OCI-LY3 (cell line): ENCODE measurements around the gene CEBPE.

ENCODE experiments used
- H2AFZ ChIP-seq: fragments of 200-600, 300-600 bp; shearing (Covaris generic); 2 replicates; pipeline ENCODE4 v1.6.0; 2014; ENCODE audit warnings: antibody characterized with exemption, low read depth, low read length
- H3K27ac ChIP-seq: fragments of 200-600, 300-600 bp; sonication (generic); 2 replicates; pipeline ENCODE4 v1.5.1; 2014; ENCODE audit warnings: mild to moderate bottlenecking, low read length, moderate library complexity, mixed read lengths
- H3K27me3 ChIP-seq: fragments of 200-600, 300-600 bp; sonication (generic); 2 replicates; pipeline ENCODE4 v1.6.1; 2014; ENCODE audit warnings: low read depth, low read length, mixed read lengths
- H3K36me3 ChIP-seq: fragments of 200-600, 300-600 bp; sonication (generic); replicated peaks from 2 replicates; pipeline ENCODE3; 2014; ENCODE audit warnings: low read depth, low read length, mixed read lengths
- H3K4me1 ChIP-seq: fragments of 300-600, 200-600 bp; sonication (generic); 2 replicates; pipeline ENCODE4 v1.6.1; 2014; ENCODE audit warnings: low read length, mixed read lengths
- H3K4me2 ChIP-seq: fragments of 200-600, 300-600 bp; sonication (generic); 2 replicates; pipeline ENCODE4 v1.6.1; 2014; ENCODE audit warnings: low read length, mixed read lengths
- H3K4me3 ChIP-seq: fragments of 300-600, 200-600 bp; sonication (generic); 2 replicates; pipeline ENCODE4 v1.5.1; 2014; ENCODE audit warnings: antibody characterized with exemption, mild to moderate bottlenecking, low read length, moderate library complexity
- H3K79me2 ChIP-seq: fragments of 300-600, 200-600 bp; shearing (Covaris generic); 2 replicates; pipeline ENCODE4 v1.6.1; 2014; ENCODE audit warnings: mild to moderate bottlenecking, low read length, mixed read lengths
- H3K9ac ChIP-seq: fragments of 300-600, 200-600 bp; shearing (Covaris generic); 2 replicates; pipeline ENCODE4 v1.6.0; 2014; ENCODE audit warnings: mild to moderate bottlenecking, low read length, moderate library complexity
- H3K9me3 ChIP-seq: fragments of 200-600, 300-600 bp; shearing (Covaris generic); 2 replicates; pipeline ENCODE4 v1.6.1; 2014; ENCODE audit warnings: low read length, mixed read lengths; ENCODE audit not compliant: insufficient read depth
- H4K20me1 ChIP-seq: fragments of 200-600, 300-600 bp; sonication (generic); 2 replicates; pipeline ENCODE4 v1.6.1; 2016; ENCODE audit warnings: low read length, mixed read lengths; ENCODE audit not compliant: insufficient read depth
- EZH2phosphoT487 ChIP-seq: fragments of 200-600 bp; shearing (Covaris generic); IDR thresholded peaks from 2 replicates; pipeline ENCODE4 v1.6.1; 2018; ENCODE audit warnings: antibody characterized with exemption, mixed run types, low read depth
- TF ChIP-seq, protein P1 (sequence below): fragments of 200-600, 300-600 bp; sonication (generic); IDR thresholded peaks from 2 replicates; pipeline ENCODE4 v1.5.1; 2014; ENCODE audit warnings: antibody characterized with exemption, low read length, low read depth

The CEBPE gene

DNA sequence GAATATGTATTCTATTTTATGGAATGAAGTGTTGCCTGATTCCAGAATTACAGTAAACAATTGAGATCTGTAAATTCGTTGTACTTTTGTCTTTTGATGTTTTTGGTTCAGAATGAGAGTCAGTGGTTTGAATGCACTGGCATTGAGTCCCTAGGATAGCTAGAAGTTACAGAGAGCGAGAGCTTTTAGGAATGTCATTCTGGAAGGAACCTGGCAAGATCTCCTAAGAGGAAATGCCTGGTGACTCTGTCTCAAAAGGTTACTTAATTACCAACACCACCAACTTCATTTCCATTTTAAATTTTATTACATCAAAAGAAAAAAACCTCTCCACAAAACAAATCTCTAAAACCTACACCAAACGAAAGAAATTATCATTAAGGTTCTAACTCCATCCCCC lies 6.0 kb upstream of the CEBPE start:
- no peaks in the 10 kb centered on the region for H4K20me1 ChIP-seq
- peaks cover 26% of the 10 kb centered on the region for H3K4me1 ChIP-seq
- H3K4me3 ChIP-seq, result no peak overlapping the region
- H3K4me2 ChIP-seq, result no peak overlapping the region
- no peaks in the 10 kb centered on the region for H3K36me3 ChIP-seq
- TF ChIP-seq, protein P1, sequence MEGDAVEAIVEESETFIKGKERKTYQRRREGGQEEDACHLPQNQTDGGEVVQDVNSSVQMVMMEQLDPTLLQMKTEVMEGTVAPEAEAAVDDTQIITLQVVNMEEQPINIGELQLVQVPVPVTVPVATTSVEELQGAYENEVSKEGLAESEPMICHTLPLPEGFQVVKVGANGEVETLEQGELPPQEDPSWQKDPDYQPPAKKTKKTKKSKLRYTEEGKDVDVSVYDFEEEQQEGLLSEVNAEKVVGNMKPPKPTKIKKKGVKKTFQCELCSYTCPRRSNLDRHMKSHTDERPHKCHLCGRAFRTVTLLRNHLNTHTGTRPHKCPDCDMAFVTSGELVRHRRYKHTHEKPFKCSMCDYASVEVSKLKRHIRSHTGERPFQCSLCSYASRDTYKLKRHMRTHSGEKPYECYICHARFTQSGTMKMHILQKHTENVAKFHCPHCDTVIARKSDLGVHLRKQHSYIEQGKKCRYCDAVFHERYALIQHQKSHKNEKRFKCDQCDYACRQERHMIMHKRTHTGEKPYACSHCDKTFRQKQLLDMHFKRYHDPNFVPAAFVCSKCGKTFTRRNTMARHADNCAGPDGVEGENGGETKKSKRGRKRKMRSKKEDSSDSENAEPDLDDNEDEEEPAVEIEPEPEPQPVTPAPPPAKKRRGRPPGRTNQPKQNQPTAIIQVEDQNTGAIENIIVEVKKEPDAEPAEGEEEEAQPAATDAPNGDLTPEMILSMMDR, result no peak
- no peak for TF ChIP-seq EZH2phosphoT487
- H3K9ac ChIP-seq, result no peak overlapping the region
- no peak overlapping the region for H3K27ac ChIP-seq
- H3K79me2 ChIP-seq, result no peaks in the 10 kb centered on the region
- H2AFZ ChIP-seq, result no peak overlapping the region
- peaks cover 8% of the 10 kb centered on the region; the same call in 1 of the 2 replicates for H3K27me3 ChIP-seq
- no peaks in the 10 kb centered on the region for H3K9me3 ChIP-seq

DNA sequence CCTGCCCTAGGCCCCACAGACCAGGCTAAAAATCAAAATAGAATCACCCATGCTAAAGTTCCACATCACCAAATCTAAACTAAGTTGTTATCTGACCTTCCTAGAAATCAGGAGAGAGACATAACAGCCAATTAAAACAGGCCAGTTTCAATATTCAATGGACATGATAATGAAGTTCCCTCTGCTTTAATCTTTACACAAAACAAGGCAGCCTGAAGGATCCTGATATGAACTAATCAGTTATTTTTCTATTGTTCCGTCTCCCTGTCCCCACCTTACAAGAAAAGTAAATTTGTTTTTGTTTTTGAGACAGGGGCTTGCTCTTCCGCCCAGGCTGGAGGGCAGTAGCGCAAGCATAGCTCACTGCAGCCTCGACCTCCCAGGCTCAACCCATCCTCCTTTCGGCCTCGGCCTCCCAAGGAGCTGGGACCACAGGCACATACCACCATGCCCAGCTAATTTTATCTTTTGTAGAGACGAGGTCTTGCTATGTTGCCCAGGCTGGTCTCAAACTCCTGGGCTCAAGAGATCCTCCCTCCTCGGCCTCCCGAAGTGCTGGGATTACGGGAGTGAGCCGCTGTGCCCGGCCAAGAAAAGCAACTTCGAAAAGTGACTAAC lies 5.4 kb upstream of the CEBPE start:
- H2AFZ ChIP-seq, result no peak overlapping the region
- TF ChIP-seq EZH2phosphoT487, result no peak
- TF ChIP-seq, protein P1, result no peak
- no peaks in the 10 kb centered on the region for H3K9me3 ChIP-seq

DNA sequence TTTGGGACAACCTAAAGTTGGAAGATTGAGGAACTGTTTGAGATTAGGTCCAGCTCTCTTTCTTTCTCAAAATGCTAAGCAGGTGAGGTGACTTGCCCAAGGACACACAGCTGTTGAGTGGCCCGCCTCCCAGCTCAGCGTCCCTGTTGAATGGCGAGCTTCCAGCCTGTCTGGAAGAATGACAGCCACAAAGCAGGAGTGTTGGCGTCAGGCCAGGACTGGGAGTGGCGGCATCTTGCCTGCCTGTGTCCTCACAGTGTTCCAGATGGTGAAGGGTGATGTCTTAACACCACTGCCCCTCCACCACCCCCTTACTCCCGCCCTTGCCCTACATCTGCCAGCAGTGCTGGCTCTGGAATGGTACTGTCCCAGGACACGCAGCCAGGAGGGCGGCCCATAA lies 4.4 kb upstream of the CEBPE start:
- Histone ChIP-seq H3K27me3 (peaks cover 8% of the 10 kb centered on the region; the same call in 1 of the 2 replicates), H3K4me1 (peaks cover 23% of the 10 kb centered on the region), H4K20me1 (no peaks in the 10 kb centered on the region), H3K9ac (no peak overlapping the region), H3K36me3 (no peaks in the 10 kb centered on the region), H3K4me2 (no peak overlapping the region), H3K27ac (no peak overlapping the region), H3K9me3 (no peaks in the 10 kb centered on the region), H3K4me3 (no peak overlapping the region), H3K79me2 (no peaks in the 10 kb centered on the region), H2AFZ (no peak overlapping the region)
- TF ChIP-seq, protein P1, result no peak
- no peak for TF ChIP-seq EZH2phosphoT487

More for the DNA sequence above, 5.4 kb upstream of the CEBPE start:
- no peaks in the 10 kb centered on the region for H3K79me2 ChIP-seq
- peaks cover 8% of the 10 kb centered on the region; the same call in 1 of the 2 replicates for H3K27me3 ChIP-seq
- no peak overlapping the region for H3K4me3 ChIP-seq
- H3K9ac ChIP-seq, result no peak overlapping the region
- no peak overlapping the region for H3K4me2 ChIP-seq
- no peaks in the 10 kb centered on the region for H3K36me3 ChIP-seq
- H3K4me1 ChIP-seq, result peaks cover 26% of the 10 kb centered on the region
- H4K20me1 ChIP-seq, result no peaks in the 10 kb centered on the region
- no peak overlapping the region for H3K27ac ChIP-seq

DNA sequence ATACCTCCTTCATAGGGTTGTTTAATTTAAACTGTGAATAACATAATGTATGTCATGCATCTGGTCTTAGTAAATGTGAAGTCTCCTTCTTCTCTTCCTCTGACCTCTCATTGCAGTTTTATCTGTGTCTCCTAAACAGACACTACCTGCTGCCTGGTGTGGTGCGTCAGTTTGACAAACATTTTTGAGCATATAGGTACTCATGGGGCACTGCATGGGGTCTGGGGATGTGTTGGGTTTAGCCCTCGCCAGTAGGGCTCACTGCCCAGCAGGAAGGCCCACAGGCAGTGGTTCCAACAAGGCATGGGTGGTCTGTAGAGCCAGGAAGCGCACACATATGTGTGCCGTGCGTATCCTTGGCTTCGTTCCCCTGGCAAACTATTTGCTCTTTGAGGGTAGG lies 3.0 kb upstream of the CEBPE start:
- H4K20me1 ChIP-seq, result no peaks in the 10 kb centered on the region
- TF ChIP-seq EZH2phosphoT487, result no peak
- TF ChIP-seq, protein P1, result no peak
- no peak overlapping the region for H3K9ac ChIP-seq
- no peak overlapping the region for H3K4me2 ChIP-seq
- no peak overlapping the region for H2AFZ ChIP-seq
- no peak overlapping the region for H3K4me3 ChIP-seq
- H3K4me1 ChIP-seq, result peaks cover 23% of the 10 kb centered on the region
- no peaks in the 10 kb centered on the region for H3K36me3 ChIP-seq
- no peak overlapping the region for H3K27ac ChIP-seq
- H3K9me3 ChIP-seq, result no peaks in the 10 kb centered on the region
- H3K79me2 ChIP-seq, result no peaks in the 10 kb centered on the region
- peaks cover 8% of the 10 kb centered on the region; the same call in 1 of the 2 replicates for H3K27me3 ChIP-seq
